ENCODE measurements around the gene CRAMP1. TPM values are rescaled to one million over a fixed set of nuclear protein-coding genes. Genes with fewer than 3 reads are reported as not detected.

Gene CRAMP1
- total RNA-seq, 6 donors from 2014 or later = 16.3 to 57.6 (median 20.6) TPM

DNA sequence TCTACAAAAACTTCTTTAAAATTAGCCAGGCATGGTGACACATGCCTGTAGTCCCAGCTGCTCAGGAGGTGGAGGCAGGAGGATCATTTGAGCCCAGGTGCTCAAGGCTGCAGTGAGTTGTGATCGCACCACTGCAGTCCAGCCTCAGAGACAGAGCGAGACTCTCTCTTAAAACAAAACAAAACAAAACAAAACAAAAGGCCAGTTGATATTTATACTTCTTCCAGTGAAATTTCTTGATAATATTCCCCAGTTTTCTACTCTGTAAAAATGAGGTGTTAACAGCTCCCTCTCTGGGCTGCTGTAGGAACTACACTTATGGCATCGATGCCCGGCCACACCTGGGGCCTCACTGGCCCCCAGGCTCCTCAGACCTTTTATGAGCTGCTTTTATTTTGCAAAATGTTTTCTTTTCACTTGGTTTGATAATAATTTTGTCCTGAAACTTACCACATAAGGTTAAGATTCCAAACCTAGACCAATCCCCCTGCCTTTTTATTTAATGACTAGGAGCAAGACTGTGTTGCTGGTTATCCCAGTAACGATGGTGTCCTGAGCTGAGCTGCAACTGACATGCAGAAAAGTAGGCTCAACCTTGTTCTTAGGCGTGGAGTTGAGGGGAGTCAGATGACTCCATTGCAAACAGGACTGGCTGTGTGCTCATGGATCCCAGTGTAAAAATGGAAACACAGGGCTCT, 111.4 kb downstream of the CRAMP1 start:
- peaks cover 0 to 42% (median 28%) of the 10 kb centered on the region in 4 donors for H3K36me3 ChIP-seq
- TF ChIP-seq, protein P1, sequence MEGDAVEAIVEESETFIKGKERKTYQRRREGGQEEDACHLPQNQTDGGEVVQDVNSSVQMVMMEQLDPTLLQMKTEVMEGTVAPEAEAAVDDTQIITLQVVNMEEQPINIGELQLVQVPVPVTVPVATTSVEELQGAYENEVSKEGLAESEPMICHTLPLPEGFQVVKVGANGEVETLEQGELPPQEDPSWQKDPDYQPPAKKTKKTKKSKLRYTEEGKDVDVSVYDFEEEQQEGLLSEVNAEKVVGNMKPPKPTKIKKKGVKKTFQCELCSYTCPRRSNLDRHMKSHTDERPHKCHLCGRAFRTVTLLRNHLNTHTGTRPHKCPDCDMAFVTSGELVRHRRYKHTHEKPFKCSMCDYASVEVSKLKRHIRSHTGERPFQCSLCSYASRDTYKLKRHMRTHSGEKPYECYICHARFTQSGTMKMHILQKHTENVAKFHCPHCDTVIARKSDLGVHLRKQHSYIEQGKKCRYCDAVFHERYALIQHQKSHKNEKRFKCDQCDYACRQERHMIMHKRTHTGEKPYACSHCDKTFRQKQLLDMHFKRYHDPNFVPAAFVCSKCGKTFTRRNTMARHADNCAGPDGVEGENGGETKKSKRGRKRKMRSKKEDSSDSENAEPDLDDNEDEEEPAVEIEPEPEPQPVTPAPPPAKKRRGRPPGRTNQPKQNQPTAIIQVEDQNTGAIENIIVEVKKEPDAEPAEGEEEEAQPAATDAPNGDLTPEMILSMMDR (IDR thresholded peaks at IDR 0.05) = peak in 5 of 6 experiments; percentile 58 to 86 (median 60)
- TF ChIP-seq EP300 (IDR thresholded peaks at IDR 0.05) (no peak), POLR2AphosphoS5 (IDR thresholded peaks at IDR 0.05) (no peak)
- ATAC-seq (ENCODE audit: low FRiP score in 2 of 2) (peak in 1 of 2 donors; percentile 56), DNase-seq (peak in 1 of 2 donors; percentile 38)
- no peaks in the 10 kb centered on the region for H3K27me3 ChIP-seq
- WGBS, 2 donors = 62 to 64% methylated on average over 6 of the region's 6 CpGs
- H3K9me3 ChIP-seq = no peaks in the 10 kb centered on the region
- peak overlapping the region in 3 of 4 donors; percentile 19 to 78 (median 53) for H3K27ac ChIP-seq
- no peak overlapping the region for H3K4me3 ChIP-seq
- peaks cover 22 to 46% (median 32%) of the 10 kb centered on the region in 4 donors for H3K4me1 ChIP-seq

DNA sequence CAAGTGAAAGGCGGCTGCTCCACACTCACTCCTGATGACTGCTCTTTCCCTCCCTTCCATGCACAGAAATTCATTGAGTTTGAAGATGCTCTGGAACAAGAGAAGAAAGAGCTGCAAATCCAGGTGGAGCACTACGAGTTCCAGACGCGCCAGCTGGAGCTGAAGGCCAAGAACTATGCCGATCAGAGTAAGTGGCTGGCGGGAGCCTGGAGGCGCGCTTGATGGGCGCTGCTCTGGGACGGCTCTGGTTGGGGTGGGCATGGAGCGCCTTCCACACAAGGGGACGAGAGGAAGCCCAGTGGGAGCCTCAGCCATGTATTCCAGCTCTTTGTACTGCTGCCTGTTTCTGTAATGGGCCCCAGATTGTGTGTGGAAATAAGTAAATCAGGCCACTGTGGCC, 112.3 kb downstream of the CRAMP1 start:
- Histone ChIP-seq H3K4me3 (no peak overlapping the region), H3K27ac (no peak overlapping the region), H3K27me3 (no peaks in the 10 kb centered on the region), H3K9me3 (no peaks in the 10 kb centered on the region), H3K4me1 (peaks cover 22 to 45% (median 29%) of the 10 kb centered on the region in 4 donors), H3K36me3 (peaks cover 7 to 51% (median 37%) of the 10 kb centered on the region in 4 donors)
- 92 to 94% methylated on average over 12 of the region's 12 CpGs for WGBS, 2 donors
- no peak for TF ChIP-seq POLR2AphosphoS5 (IDR thresholded peaks at IDR 0.05)
- TF ChIP-seq POLR2A (IDR thresholded peaks at IDR 0.05) = no peak
- TF ChIP-seq, protein P1 (IDR thresholded peaks at IDR 0.05) = no peak
- no peak for TF ChIP-seq EP300 (IDR thresholded peaks at IDR 0.05)
- no peak for ATAC-seq (ENCODE audit: low FRiP score in 2 of 2)
- peak in 1 of 2 donors; percentile 38 for DNase-seq

DNA sequence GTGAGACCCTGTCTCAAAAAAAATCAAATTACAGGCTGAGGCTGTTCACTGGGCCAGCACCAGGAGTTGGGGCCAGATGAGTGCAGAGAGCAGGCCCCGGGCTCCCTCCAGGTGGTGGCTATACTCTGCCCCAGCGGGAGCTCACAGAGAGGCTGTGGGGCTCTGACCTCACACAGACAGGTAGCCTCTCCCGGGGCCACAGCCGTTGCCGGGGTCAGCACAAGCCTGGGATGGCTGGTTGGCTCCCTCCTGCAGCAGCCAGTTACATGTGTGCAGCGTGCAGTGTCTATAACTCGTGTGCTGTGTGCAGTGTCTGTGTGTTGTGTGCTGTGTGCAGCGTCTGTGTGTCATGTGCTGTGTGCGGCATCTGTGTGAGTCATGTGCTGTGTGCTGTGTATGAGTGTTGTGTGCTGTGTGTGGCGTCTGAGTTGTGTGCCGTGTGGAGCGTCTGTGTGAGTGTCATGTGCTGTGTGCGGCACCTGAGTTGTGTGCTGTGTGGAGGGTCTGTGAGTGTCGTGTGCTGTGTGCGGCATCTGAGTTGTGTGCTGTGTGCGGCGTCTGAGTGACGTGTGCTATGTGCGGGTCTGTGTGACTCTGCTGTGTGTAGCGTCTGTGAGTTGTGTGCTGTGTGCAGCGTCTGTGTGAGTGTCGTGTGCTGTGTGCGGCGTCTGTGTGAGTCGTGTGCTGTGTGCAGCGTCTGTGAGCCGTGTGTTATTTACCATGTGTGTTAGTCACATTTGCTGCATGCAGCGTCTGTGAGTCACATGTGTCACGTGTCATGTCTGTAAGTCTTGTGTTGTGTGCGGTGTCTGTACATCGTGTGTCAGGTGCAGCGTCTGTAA, 114.7 kb downstream of the CRAMP1 start:
- peaks cover 8 to 68% (median 44%) of the 10 kb centered on the region in 4 donors for H3K36me3 ChIP-seq
- 94 to 96% methylated on average over 28 to 32 of the region's 32 CpGs for WGBS, 2 donors
- TF ChIP-seq POLR2AphosphoS5 (IDR thresholded peaks at IDR 0.05) = no peak
- no peak for TF ChIP-seq POLR2A (IDR thresholded peaks at IDR 0.05)
- TF ChIP-seq, protein P1 (IDR thresholded peaks at IDR 0.05) = no peak
- no peak for TF ChIP-seq EP300 (IDR thresholded peaks at IDR 0.05)

More for the DNA sequence above, 114.7 kb downstream of the CRAMP1 start:
- H3K9me3 ChIP-seq = no peaks in the 10 kb centered on the region
- no peak for ATAC-seq (ENCODE audit: low FRiP score in 2 of 2)
- peaks cover 17 to 22% (median 18%) of the 10 kb centered on the region in 4 donors for H3K4me1 ChIP-seq
- no peaks in the 10 kb centered on the region for H3K27me3 ChIP-seq
- peak in 1 of 2 donors; percentile 64 for DNase-seq
- no peak overlapping the region for H3K4me3 ChIP-seq
- no peak overlapping the region for H3K27ac ChIP-seq

Other genes with a start within 250 kb of the CRAMP1 start
- 10 to 100 TPM in 5 of 6 donors, 1 to 10 TPM in 1; 7.6 to 83.8 (median 28.0) TPM for gene UNKL, start 197.7 kb upstream of the CRAMP1 start, total RNA-seq
- 10 to 100 TPM in 3 of 6 donors, 1 to 10 TPM in 3; 3.1 to 16.3 (median 9.9) TPM for gene UQCC4, start 191.6 kb upstream of the CRAMP1 start, total RNA-seq
- gene PERCC1, start 181.3 kb upstream of the CRAMP1 start, total RNA-seq = 1 to 10 TPM in 1 of 6 donors, under 1 TPM in 1, not detected in 4; 0.27 to 2.2 TPM
- 1 to 10 TPM in 4 of 6 donors, under 1 TPM in 1, not detected in 1; 0.30 to 5.4 (median 2.9) TPM for gene CCDC154, start 167.8 kb upstream of the CRAMP1 start, total RNA-seq
- gene CLCN7, start 137.3 kb upstream of the CRAMP1 start, total RNA-seq = 100 to 1,000 TPM in 4 of 6 donors, 10 to 100 TPM in 2; 78.0 to 463 (median 147) TPM
- gene PTX4, start 123.4 kb upstream of the CRAMP1 start, total RNA-seq = under 1 TPM in 3 of 6 donors, not detected in 3; 0.30 to 0.34 (median 0.34) TPM
- 100 to 1,000 TPM in 1 of 6 donors, 10 to 100 TPM in 5; 13.8 to 130 (median 41.5) TPM for gene TELO2, start 119.0 kb upstream of the CRAMP1 start, total RNA-seq
- 100 to 1,000 TPM in 1 of 6 donors, 10 to 100 TPM in 5; 31.4 to 112 (median 48.4) TPM for gene TMEM204, start 78.7 kb upstream of the CRAMP1 start, total RNA-seq
- gene IFT140, start 288 bp upstream of the CRAMP1 start, total RNA-seq = 100 to 1,000 TPM in 1 of 6 donors, 10 to 100 TPM in 5; 32.1 to 152 (median 49.8) TPM
- gene JPT2, start 65.9 kb downstream of the CRAMP1 start, total RNA-seq = 10 to 100 TPM; 15.8 to 60.5 (median 38.3) TPM
- gene MAPK8IP3, start 93.8 kb downstream of the CRAMP1 start, total RNA-seq = 100 to 1,000 TPM in 2 of 6 donors, 10 to 100 TPM in 4; 46.4 to 505 (median 71.9) TPM
- gene NME3, start 159.2 kb downstream of the CRAMP1 start, total RNA-seq = 100 to 1,000 TPM in 2 of 6 donors, 10 to 100 TPM in 4; 57.8 to 155 (median 78.9) TPM
- 10 to 100 TPM; 10.8 to 87.0 (median 21.5) TPM for gene EME2, start 160.4 kb downstream of the CRAMP1 start, total RNA-seq
- 10 to 100 TPM; 49.2 to 91.7 (median 69.8) TPM for gene MRPS34, start 160.8 kb downstream of the CRAMP1 start, total RNA-seq
- 100 to 1,000 TPM in 2 of 6 donors, 10 to 100 TPM in 4; 46.2 to 234 (median 64.4) TPM for gene SPSB3, start 170.2 kb downstream of the CRAMP1 start, total RNA-seq
- gene NUBP2, start 170.6 kb downstream of the CRAMP1 start, total RNA-seq = 10 to 100 TPM; 53.2 to 85.6 (median 60.5) TPM
- gene IGFALS, start 181.3 kb downstream of the CRAMP1 start, total RNA-seq = 10 to 100 TPM in 1 of 6 donors, 1 to 10 TPM in 5; 1.0 to 11.5 (median 3.1) TPM
- gene HAGH, start 214.5 kb downstream of the CRAMP1 start, total RNA-seq = 100 to 1,000 TPM in 5 of 6 donors, 10 to 100 TPM in 1; 84.5 to 251 (median 122) TPM
- gene FAHD1, start 214.8 kb downstream of the CRAMP1 start, total RNA-seq = 10 to 100 TPM; 22.1 to 42.1 (median 32.6) TPM